Measurements from ENCODE around the gene GRID1. TPM values are rescaled to one million over a fixed set of nuclear protein-coding genes. Genes with fewer than 3 reads are reported as not detected.

Gene GRID1
- total RNA-seq, 2 donors from 2014 or later: 0.37 to 0.67 TPM

DNA sequence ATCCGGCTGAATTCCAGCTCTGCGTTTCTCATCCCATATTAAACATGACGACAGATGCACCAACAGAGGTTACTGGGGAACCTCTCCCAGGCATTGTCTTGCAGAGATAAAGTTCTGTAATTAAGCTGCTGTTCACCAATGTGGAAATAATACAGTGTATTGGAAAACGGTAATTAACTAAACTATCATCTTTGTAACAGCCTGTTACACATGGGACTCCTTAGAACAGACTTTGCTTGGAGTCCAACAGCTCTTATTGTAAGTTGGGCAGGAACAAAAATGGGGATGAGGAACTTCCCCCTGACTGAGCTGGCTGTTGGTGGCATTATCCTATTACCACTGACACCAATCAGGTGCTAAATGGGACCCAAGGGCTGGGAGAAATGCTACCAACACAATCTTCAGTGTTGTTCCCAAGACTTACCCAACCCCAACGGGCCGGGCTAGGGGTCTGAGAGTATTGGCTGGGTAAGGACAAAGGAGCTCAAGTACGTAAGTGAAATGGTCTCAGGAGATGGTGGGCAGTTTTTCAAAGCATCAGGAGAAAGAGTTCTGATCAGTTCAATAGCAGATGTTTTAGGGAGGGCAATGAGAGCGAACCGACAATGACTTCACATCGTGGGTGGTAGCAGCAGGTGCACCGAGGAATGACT is 759.4 kb downstream of the GRID1 start:
- H3K4me3 ChIP-seq: no peak overlapping the region
- H3K9me3 ChIP-seq: no peaks in the 10 kb centered on the region
- H3K36me3 ChIP-seq: no peaks in the 10 kb centered on the region
- TF ChIP-seq CTCF (IDR thresholded peaks at IDR 0.05): no peak
- peak; percentile 55 for DNase-seq (ENCODE audit: low spot score)
- H3K4me1 ChIP-seq: no peaks in the 10 kb centered on the region
- H3K27me3 ChIP-seq: no peaks in the 10 kb centered on the region
- H3K27ac ChIP-seq: no peak overlapping the region

GRCh38 chr10:85606401-85606800 is 760.2 kb downstream of the GRID1 start:
- no peak for TF ChIP-seq CTCF (IDR thresholded peaks at IDR 0.05)
- no peaks in the 10 kb centered on the region for H3K36me3 ChIP-seq
- no peaks in the 10 kb centered on the region for H3K4me1 ChIP-seq
- DNase-seq (ENCODE audit: low spot score): peak; percentile 38
- no peaks in the 10 kb centered on the region for H3K9me3 ChIP-seq
- H3K27me3 ChIP-seq: no peaks in the 10 kb centered on the region
- no peak overlapping the region for H3K4me3 ChIP-seq
- no peak overlapping the region for H3K27ac ChIP-seq

DNA sequence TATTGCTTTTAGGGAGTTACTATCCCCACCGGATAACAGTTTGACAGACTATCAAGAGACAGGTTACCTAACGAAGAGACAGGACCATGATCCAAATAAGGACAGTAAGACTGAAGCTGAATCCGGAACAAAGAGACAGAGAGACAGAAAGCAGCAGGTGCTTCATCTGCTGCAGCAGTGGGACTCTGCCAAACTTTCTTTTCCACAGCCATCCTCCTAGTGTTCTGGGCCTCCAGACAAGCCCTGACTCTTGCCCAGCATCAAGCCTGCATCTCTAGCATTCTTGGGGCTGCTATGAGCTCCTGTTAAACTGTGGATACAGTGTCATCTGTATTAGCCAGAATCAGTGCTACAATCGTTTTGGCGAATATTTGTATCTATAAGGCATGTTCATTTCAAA is 761.7 kb downstream of the GRID1 start:
- TF ChIP-seq CTCF (IDR thresholded peaks at IDR 0.05): no peak
- no peaks in the 10 kb centered on the region for H3K27me3 ChIP-seq
- DNase-seq (ENCODE audit: low spot score): no peak
- no peaks in the 10 kb centered on the region for H3K4me1 ChIP-seq
- H3K4me3 ChIP-seq: no peak overlapping the region
- H3K27ac ChIP-seq: no peak overlapping the region
- H3K9me3 ChIP-seq: no peaks in the 10 kb centered on the region
- H3K36me3 ChIP-seq: no peaks in the 10 kb centered on the region

- DNase-seq (ENCODE audit: low spot score): no peak
- no peaks in the 10 kb centered on the region for H3K36me3 ChIP-seq
- no peaks in the 10 kb centered on the region for H3K9me3 ChIP-seq
- H3K27ac ChIP-seq: no peak overlapping the region
- no peaks in the 10 kb centered on the region for H3K27me3 ChIP-seq
- no peak overlapping the region for H3K4me3 ChIP-seq
- no peak for TF ChIP-seq CTCF (IDR thresholded peaks at IDR 0.05)
- no peaks in the 10 kb centered on the region for H3K4me1 ChIP-seq
These were observed 762.4 kb downstream of the GRID1 start for GRCh38 chr10:85604136-85604725.

DNA sequence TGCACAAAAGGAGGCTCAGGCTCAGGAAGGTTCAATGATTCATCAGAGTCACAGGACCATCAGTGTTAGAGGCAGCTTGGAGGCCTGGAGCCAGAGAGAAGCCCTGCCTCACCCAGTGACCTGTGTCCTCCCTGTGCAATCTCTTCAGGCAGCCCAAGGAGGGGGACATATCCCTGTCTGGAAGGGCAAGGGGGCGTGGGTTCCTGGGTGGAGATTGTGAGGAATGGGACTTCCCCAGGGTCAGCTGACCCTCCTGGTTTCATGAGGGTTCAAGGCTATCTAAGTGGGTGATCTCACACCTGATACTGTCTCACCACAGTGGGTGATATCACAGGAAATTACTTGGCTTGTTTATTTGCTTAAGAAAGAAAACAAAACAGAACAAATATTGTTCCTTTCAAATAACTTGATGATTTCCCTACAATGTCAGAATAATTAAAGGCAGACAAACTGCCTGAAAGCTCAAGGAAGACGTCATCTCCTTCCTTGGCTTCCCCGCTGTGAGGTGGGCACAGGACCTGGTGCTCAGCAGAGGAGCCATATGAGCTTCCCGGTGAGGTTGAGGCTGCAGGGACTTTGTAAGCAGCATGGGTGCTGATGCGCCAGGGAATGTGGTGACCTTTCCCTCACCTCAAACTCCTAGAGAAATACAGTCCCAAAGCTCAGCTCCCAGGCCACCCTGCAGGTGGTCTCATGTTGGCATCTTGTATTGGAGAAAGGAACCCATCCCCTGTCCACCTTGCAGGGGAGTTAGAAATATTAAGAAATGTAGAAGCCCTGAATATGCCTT is 763.2 kb downstream of the GRID1 start:
- H3K36me3 ChIP-seq: no peaks in the 10 kb centered on the region
- H3K27ac ChIP-seq: no peak overlapping the region
- no peaks in the 10 kb centered on the region for H3K9me3 ChIP-seq
- DNase-seq (ENCODE audit: low spot score): peak; percentile 28
- H3K4me1 ChIP-seq: no peaks in the 10 kb centered on the region
- TF ChIP-seq CTCF (IDR thresholded peaks at IDR 0.05): no peak
- no peak overlapping the region for H3K4me3 ChIP-seq
- no peaks in the 10 kb centered on the region for H3K27me3 ChIP-seq
